NB4 (cell line): ENCODE results near the gene INS.

Experiments used
- POLR2A ChIP-seq: IDR thresholded peaks from 2 replicates; pipeline ENCODE4 v1.6.1; 2011; ENCODE audit warnings: mild to moderate bottlenecking; ENCODE audit not compliant: insufficient read length; ENCODE audit errors: extremely low read depth
- TF ChIP-seq, protein P1 (sequence below): IDR thresholded peaks from one replicate; pipeline ENCODE4 v1.5.1; 2012; ENCODE audit warnings: low read depth, low read length
- TF ChIP-seq, protein P2 (sequence below): IDR thresholded peaks from 2 replicates; pipeline ENCODE4 v1.6.1; 2011; ENCODE audit warnings: low read depth, low read length

DNA sequence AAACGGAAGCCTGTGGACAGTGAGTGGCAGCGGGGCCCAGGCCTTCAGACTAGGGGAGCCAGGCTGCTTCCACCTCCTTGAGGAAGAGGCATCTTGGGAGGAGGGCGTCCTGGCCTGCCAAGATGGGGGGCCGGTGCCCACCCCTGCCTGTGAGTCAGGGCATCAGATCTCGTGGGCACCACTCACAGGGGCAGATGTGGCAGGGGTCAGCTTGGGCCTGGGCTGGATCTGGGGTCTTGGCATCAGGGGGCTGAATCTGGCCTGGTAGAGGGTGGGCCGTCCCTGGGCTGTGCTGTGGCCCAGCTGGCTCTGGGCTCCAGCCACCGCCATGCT, 34.7 kb upstream of the INS start:
- TF ChIP-seq, protein P1, sequence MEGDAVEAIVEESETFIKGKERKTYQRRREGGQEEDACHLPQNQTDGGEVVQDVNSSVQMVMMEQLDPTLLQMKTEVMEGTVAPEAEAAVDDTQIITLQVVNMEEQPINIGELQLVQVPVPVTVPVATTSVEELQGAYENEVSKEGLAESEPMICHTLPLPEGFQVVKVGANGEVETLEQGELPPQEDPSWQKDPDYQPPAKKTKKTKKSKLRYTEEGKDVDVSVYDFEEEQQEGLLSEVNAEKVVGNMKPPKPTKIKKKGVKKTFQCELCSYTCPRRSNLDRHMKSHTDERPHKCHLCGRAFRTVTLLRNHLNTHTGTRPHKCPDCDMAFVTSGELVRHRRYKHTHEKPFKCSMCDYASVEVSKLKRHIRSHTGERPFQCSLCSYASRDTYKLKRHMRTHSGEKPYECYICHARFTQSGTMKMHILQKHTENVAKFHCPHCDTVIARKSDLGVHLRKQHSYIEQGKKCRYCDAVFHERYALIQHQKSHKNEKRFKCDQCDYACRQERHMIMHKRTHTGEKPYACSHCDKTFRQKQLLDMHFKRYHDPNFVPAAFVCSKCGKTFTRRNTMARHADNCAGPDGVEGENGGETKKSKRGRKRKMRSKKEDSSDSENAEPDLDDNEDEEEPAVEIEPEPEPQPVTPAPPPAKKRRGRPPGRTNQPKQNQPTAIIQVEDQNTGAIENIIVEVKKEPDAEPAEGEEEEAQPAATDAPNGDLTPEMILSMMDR = no peak
- no peak for TF ChIP-seq POLR2A
- TF ChIP-seq, protein P2, sequence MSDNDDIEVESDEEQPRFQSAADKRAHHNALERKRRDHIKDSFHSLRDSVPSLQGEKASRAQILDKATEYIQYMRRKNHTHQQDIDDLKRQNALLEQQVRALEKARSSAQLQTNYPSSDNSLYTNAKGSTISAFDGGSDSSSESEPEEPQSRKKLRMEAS = no peak
